ENCODE measurements around the gene PRKAR2B. TPM values are rescaled to one million over a fixed set of nuclear protein-coding genes. Genes with fewer than 3 reads are reported as not detected.

PRKAR2B gene
- total RNA-seq (2022; extraction: Qiagen RNA extraction; ENCODE audit: low read depth) = 2.8 to 4.5 TPM (median 3.5 TPM) in 5 replicates

GRCh38 chr7:107044347-107045194 lies at the start of gene PRKAR2B:
PRKAR2B (plus strand) TSS chr7:107044705; CDS start chr7:107044908, 203 bp downstream.

GRCh38 chr7:107168233-107169119 lies 124.0 kb downstream of the PRKAR2B start, which contains the start of gene HBP1:
HBP1 (plus strand) TSS chr7:107169003; CDS start chr7:107179894, 10,891 bp downstream.

Other genes with a start within 250 kb of the PRKAR2B start
- not detected in 5 replicates for gene PIK3CG, start 179.4 kb upstream of the PRKAR2B start, total RNA-seq (2022; extraction: Qiagen RNA extraction; ENCODE audit: low read depth)
- 19.7 to 28.0 TPM (median 26.1 TPM) in 5 replicates for gene HBP1, start 124.3 kb downstream of the PRKAR2B start, total RNA-seq (2022; extraction: Qiagen RNA extraction; ENCODE audit: low read depth)